AG09309 (cell line): ENCODE measurements around the gene SPDL1.
A peak's percentile ranks its signal among the peaks of the same experiment; 100 is the strongest.

Source experiments
- DNase-seq: peaks from one replicate; pipeline ENCODE4 v3.0.0-alpha.2; 2010; ENCODE audit warnings: low read depth
- H3K4me3 ChIP-seq: 2 replicates; pipeline ENCODE4 v1.5.1; 2011; ENCODE audit warnings: mild to moderate bottlenecking, low read depth, low read length, moderate library complexity; ENCODE audit not compliant: control insufficient read depth
- CTCF ChIP-seq: IDR thresholded peaks from 2 replicates; pipeline ENCODE4 v1.5.1; 2011; ENCODE audit warnings: mild to moderate bottlenecking, low read depth, low read length, inconsistent platforms; ENCODE audit not compliant: insufficient read depth, control insufficient read depth; ENCODE audit errors: missing control alignments

SPDL1 gene

GRCh38 chr5:169569513-169569912 is 14.1 kb upstream of the SPDL1 start:
- no peak overlapping the region for H3K4me3 ChIP-seq
- no peak for DNase-seq
- TF ChIP-seq CTCF, result no peak

GRCh38 chr5:169571355-169571754 is 12.2 kb upstream of the SPDL1 start:
- no peak overlapping the region for H3K4me3 ChIP-seq
- no peak for TF ChIP-seq CTCF
- no peak for DNase-seq

- H3K4me3 ChIP-seq, result no peak overlapping the region
- DNase-seq, result no peak
- no peak for TF ChIP-seq CTCF
Observed at GRCh38 chr5:169574134-169574646, 9.4 kb upstream of the SPDL1 start.

GRCh38 chr5:169576181-169576598 is 7.4 kb upstream of the SPDL1 start:
- TF ChIP-seq CTCF, result no peak
- no peak overlapping the region for H3K4me3 ChIP-seq
- peak; percentile 86 for DNase-seq

- TF ChIP-seq CTCF, result peak; percentile 71
- H3K4me3 ChIP-seq, result no peak overlapping the region
- no peak for DNase-seq
Observed at GRCh38 chr5:169577951-169578350, 5.6 kb upstream of the SPDL1 start.

GRCh38 chr5:169580964-169581363 is 2.6 kb upstream of the SPDL1 start:
- no peak for DNase-seq
- no peak overlapping the region for H3K4me3 ChIP-seq
- no peak for TF ChIP-seq CTCF

- no peak overlapping the region for H3K4me3 ChIP-seq
- no peak for DNase-seq
- TF ChIP-seq CTCF, result peak; percentile 71
Observed at GRCh38 chr5:169581580-169582227, 1.9 kb upstream of the SPDL1 start.
